Limb (tissue), 2 donors: ENCODE data around the gene DNAJB6.

Experiments
- DNase-seq, 2 donors: peaks; one replicate each; pipeline ENCODE4 v3.0.0-alpha.2; 2016; ENCODE audit errors: extremely low spot score in 2 of 2

Gene DNAJB6

GRCh38 chr7:157336383-157337315 lies at the start of gene DNAJB6:
TSS of gene DNAJB6 (plus strand) at chr7:157337004. CDS start at chr7:157358573, 21,569 bp downstream.
- peak; percentile 95 to 98 for DNase-seq

- DNase-seq = no peak
Observed at GRCh38 chr7:157291404-157292080, 45.3 kb upstream of the DNAJB6 start.

GRCh38 chr7:157292258-157292657 lies 44.5 kb upstream of the DNAJB6 start:
- no peak for DNase-seq

GRCh38 chr7:157292770-157293412 lies 43.9 kb upstream of the DNAJB6 start:
- no peak for DNase-seq

- DNase-seq = no peak
Observed at GRCh38 chr7:157293413-157293788, 43.4 kb upstream of the DNAJB6 start.

- no peak for DNase-seq
Observed at GRCh38 chr7:157294773-157295172, 42.0 kb upstream of the DNAJB6 start.

- no peak for DNase-seq
Observed at GRCh38 chr7:157295338-157295737, 41.5 kb upstream of the DNAJB6 start.

GRCh38 chr7:157297185-157297584 lies 39.6 kb upstream of the DNAJB6 start:
- DNase-seq = no peak

- DNase-seq = no peak
Observed at GRCh38 chr7:157299317-157299612, 37.5 kb upstream of the DNAJB6 start.

GRCh38 chr7:157299613-157300368 lies 37.0 kb upstream of the DNAJB6 start:
- DNase-seq = no peak

GRCh38 chr7:157300369-157300825 lies 36.4 kb upstream of the DNAJB6 start:
- no peak for DNase-seq

- no peak for DNase-seq
Observed at GRCh38 chr7:157301610-157302120, 35.1 kb upstream of the DNAJB6 start.

GRCh38 chr7:157306846-157307838 lies 29.7 kb upstream of the DNAJB6 start:
- no peak for DNase-seq

- DNase-seq = no peak
Observed at GRCh38 chr7:157309988-157310668, 26.7 kb upstream of the DNAJB6 start.

GRCh38 chr7:157310676-157311185 lies 26.1 kb upstream of the DNAJB6 start:
- no peak for DNase-seq

GRCh38 chr7:157312941-157313340 lies 23.9 kb upstream of the DNAJB6 start:
- DNase-seq = no peak

GRCh38 chr7:157313645-157314044 lies 23.2 kb upstream of the DNAJB6 start:
- no peak for DNase-seq

- no peak for DNase-seq
Observed at GRCh38 chr7:157318015-157318706, 18.6 kb upstream of the DNAJB6 start.

GRCh38 chr7:157320608-157320980 lies 16.2 kb upstream of the DNAJB6 start:
- no peak for DNase-seq
